GM12873 (cell line): ENCODE data around the gene ACSF3.

Experiments
- CTCF ChIP-seq: IDR thresholded peaks from 2 replicates; pipeline ENCODE4 v1.5.1; 2012; ENCODE audit warnings: low read depth, mild to moderate bottlenecking, moderate library complexity, low read length, control low read depth; ENCODE audit not compliant: insufficient read depth; ENCODE audit errors: missing control alignments

Gene ACSF3

GRCh38 chr16:89117975-89118289, 24.3 kb downstream of the ACSF3 start:
- no peak for TF ChIP-seq CTCF

- TF ChIP-seq CTCF = no peak
These were observed 24.9 kb downstream of the ACSF3 start for GRCh38 chr16:89118361-89119165.

GRCh38 chr16:89119166-89119621, 25.5 kb downstream of the ACSF3 start:
- no peak for TF ChIP-seq CTCF

GRCh38 chr16:89119661-89120141, 26.0 kb downstream of the ACSF3 start:
- TF ChIP-seq CTCF = no peak

- TF ChIP-seq CTCF = no peak
These were observed 26.6 kb downstream of the ACSF3 start for GRCh38 chr16:89120281-89120680.

GRCh38 chr16:89120921-89121351, 27.3 kb downstream of the ACSF3 start:
- no peak for TF ChIP-seq CTCF

- TF ChIP-seq CTCF = no peak
These were observed 28.2 kb downstream of the ACSF3 start for GRCh38 chr16:89121691-89122321.
